ENCODE data around the gene HDAC4.

The HDAC4 gene

GRCh38 chr2:239266779-239267287 lies 134.0 kb downstream of the HDAC4 start:
- DNase-seq (ENCODE audit: low spot score), result no peak

GRCh38 chr2:239266434-239266766 lies 134.4 kb downstream of the HDAC4 start:
- DNase-seq (ENCODE audit: low spot score), result no peak

- no peak for DNase-seq (ENCODE audit: low spot score)
Observed at GRCh38 chr2:239265681-239266433, 135.0 kb downstream of the HDAC4 start.

GRCh38 chr2:239264838-239265651 lies 135.8 kb downstream of the HDAC4 start:
- peak; percentile 54 for DNase-seq (ENCODE audit: low spot score)

GRCh38 chr2:239264492-239264837 lies 136.4 kb downstream of the HDAC4 start:
- DNase-seq (ENCODE audit: low spot score), result no peak

GRCh38 chr2:239263669-239264491 lies 136.9 kb downstream of the HDAC4 start:
- no peak for DNase-seq (ENCODE audit: low spot score)

- no peak for DNase-seq (ENCODE audit: low spot score)
Observed at GRCh38 chr2:239263231-239263630, 137.6 kb downstream of the HDAC4 start.

- no peak for DNase-seq (ENCODE audit: low spot score)
Observed at GRCh38 chr2:239262484-239263230, 138.2 kb downstream of the HDAC4 start.

- no peak for DNase-seq (ENCODE audit: low spot score)
Observed at GRCh38 chr2:239261796-239262483, 138.9 kb downstream of the HDAC4 start.

- DNase-seq (ENCODE audit: low spot score), result no peak
Observed at GRCh38 chr2:239261356-239261755, 139.5 kb downstream of the HDAC4 start.

- no peak for DNase-seq (ENCODE audit: low spot score)
Observed at GRCh38 chr2:239260546-239261327, 140.1 kb downstream of the HDAC4 start.

- no peak for DNase-seq (ENCODE audit: low spot score)
Observed at GRCh38 chr2:239259603-239260298, 141.1 kb downstream of the HDAC4 start.

- no peak for DNase-seq (ENCODE audit: low spot score)
Observed at GRCh38 chr2:239259173-239259572, 141.6 kb downstream of the HDAC4 start.

- no peak for DNase-seq (ENCODE audit: low spot score)
Observed at GRCh38 chr2:239258248-239258647, 142.6 kb downstream of the HDAC4 start.

- DNase-seq (ENCODE audit: low spot score), result peak; percentile 87
Observed at GRCh38 chr2:239257511-239257937, 143.3 kb downstream of the HDAC4 start.

- DNase-seq (ENCODE audit: low spot score), result no peak
Observed at GRCh38 chr2:239256350-239256743, 144.5 kb downstream of the HDAC4 start.

GRCh38 chr2:239255628-239256349 lies 145.0 kb downstream of the HDAC4 start:
- DNase-seq (ENCODE audit: low spot score), result no peak

GRCh38 chr2:239255218-239255617 lies 145.6 kb downstream of the HDAC4 start:
- no peak for DNase-seq (ENCODE audit: low spot score)
